ENCODE results near the gene EXTL1.

The EXTL1 gene

GRCh38 chr1:26075421-26076144, 54.0 kb downstream of the EXTL1 start:
- no peak for DNase-seq

- DNase-seq, result no peak
Observed at GRCh38 chr1:26077524-26077923, 55.9 kb downstream of the EXTL1 start.

- DNase-seq, result no peak
Observed at GRCh38 chr1:26078286-26079177, 57.0 kb downstream of the EXTL1 start.

- DNase-seq, result no peak
Observed at GRCh38 chr1:26079178-26079563, 57.6 kb downstream of the EXTL1 start.

- DNase-seq, result no peak
Observed at GRCh38 chr1:26079960-26080814, 58.6 kb downstream of the EXTL1 start.

- DNase-seq, result no peak
Observed at GRCh38 chr1:26081267-26082019, 59.9 kb downstream of the EXTL1 start.

GRCh38 chr1:26082020-26082350, 60.4 kb downstream of the EXTL1 start:
- no peak for DNase-seq

GRCh38 chr1:26083208-26083607, 61.6 kb downstream of the EXTL1 start:
- DNase-seq, result no peak

- no peak for DNase-seq
Observed at GRCh38 chr1:26084091-26084561, 62.6 kb downstream of the EXTL1 start.

GRCh38 chr1:26084844-26085243, 63.3 kb downstream of the EXTL1 start:
- no peak for DNase-seq

All from activated naive CD4-positive, alpha-beta T cell treated with anti-CD3 and anti-CD28 coated beads, Interleukin-2, amount 50 U/mL, for 16 hours (primary cell).